ENCODE measurements around the gene NAMPT. TPM values are rescaled to one million over a fixed set of nuclear protein-coding genes. Genes with fewer than 3 reads are reported as not detected.

The NAMPT gene
- total RNA-seq, 1 donor: 1,699 TPM

DNA sequence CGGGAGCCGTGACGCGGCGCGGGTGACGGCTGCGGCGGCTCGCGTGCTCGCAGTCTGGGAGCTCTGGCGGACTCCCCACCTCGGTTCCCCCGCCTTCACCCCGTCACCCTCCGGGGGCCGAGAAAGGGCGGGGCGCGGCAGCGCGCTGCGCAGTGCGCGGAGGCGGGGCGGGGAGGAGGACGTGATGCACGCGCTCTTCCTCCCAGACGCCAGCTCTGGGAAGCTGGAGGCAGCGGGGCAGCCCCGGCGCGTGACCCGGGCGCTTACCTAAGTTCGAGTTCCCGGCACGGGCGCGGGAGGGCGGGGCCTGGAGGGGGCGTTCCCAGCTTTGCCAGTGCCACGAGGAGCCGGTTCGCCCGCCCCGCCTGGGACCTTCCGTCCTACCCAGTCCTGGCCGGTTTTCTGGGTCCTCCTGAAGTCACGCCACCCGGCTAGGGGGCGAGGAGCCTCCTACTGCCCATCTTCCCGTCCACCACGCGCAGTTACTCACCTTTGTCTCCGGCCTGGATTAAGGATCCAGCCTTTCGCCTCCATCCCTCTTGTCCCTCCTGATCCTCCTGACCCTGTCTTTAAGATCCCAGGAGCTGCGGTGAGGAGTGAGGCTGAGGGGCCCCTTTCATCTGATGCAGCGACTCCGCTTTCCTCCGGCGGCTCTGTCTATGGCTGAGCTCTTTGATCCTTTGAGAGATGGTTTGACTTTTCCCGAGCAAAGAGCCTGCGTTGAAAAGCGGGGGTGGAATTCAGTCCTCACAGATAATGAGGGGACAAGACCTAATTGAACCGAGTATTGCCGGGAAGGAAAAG, 470 bp upstream of the NAMPT start:
- H3K4me3 ChIP-seq (ENCODE audit: low read length): peak overlapping the region; percentile 60
- no peaks in the 10 kb centered on the region for H3K27me3 ChIP-seq (ENCODE audit: insufficient read depth, low read length)
- H3K9me3 ChIP-seq (ENCODE audit: low read depth, low read length): no peaks in the 10 kb centered on the region
- H3K4me1 ChIP-seq (ENCODE audit: insufficient read depth, low read length): peaks cover 13% of the 10 kb centered on the region

GRCh38 chr7:106283831-106284713, 711 bp downstream of the NAMPT start:
- Histone ChIP-seq H3K27me3 (ENCODE audit: insufficient read depth, low read length) (no peaks in the 10 kb centered on the region), H3K4me1 (ENCODE audit: insufficient read depth, low read length) (peaks cover 18% of the 10 kb centered on the region), H3K4me3 (ENCODE audit: low read length) (peak overlapping the region; percentile 84), H3K9me3 (ENCODE audit: low read depth, low read length) (no peaks in the 10 kb centered on the region)

GRCh38 chr7:106283501-106283830, 1.3 kb downstream of the NAMPT start:
- peaks cover 18% of the 10 kb centered on the region for H3K4me1 ChIP-seq (ENCODE audit: insufficient read depth, low read length)
- peak overlapping the region; percentile 84 for H3K4me3 ChIP-seq (ENCODE audit: low read length)
- H3K27me3 ChIP-seq (ENCODE audit: insufficient read depth, low read length): no peaks in the 10 kb centered on the region
- H3K9me3 ChIP-seq (ENCODE audit: low read depth, low read length): no peaks in the 10 kb centered on the region

DNA sequence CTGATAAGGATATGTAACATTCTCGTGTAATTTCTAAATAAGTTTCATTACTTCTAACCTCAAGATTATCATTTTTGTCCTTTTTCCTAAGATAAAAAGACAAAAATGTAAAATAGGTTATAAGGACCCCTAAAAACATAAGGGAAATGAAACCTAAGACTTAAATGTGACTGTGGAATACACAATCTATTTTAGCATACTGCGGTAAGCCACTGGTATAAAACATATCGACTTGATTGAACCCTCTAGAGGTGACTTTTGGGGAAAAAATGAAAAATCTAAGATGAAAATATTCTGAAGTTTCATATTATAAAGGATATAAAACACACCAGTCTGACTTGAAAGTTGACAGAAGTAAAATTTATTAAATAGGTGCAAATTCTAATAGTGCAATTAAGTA, 1.9 kb downstream of the NAMPT start:
- no peaks in the 10 kb centered on the region for H3K9me3 ChIP-seq (ENCODE audit: low read depth, low read length)
- no peaks in the 10 kb centered on the region for H3K27me3 ChIP-seq (ENCODE audit: insufficient read depth, low read length)
- peaks cover 18% of the 10 kb centered on the region for H3K4me1 ChIP-seq (ENCODE audit: insufficient read depth, low read length)
- H3K4me3 ChIP-seq (ENCODE audit: low read length): peak overlapping the region; percentile 84

DNA sequence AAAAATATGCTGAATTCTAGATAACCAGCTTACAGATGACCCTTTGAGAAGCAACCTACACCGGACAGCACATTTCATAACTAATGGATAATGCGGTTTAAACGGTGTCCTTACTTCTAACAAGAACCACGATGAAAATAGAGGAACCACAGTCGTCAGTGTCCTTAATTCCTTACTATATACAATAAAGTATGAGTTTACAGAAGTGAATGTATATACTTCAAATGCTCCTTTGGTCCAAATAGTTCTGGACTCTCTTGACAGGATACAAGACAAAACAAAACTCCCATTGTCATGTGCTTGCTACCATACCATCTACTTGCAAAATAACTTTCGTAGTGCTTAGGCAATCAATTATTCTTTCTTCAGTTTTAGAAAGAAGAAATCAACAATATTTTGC, 2.4 kb downstream of the NAMPT start:
- H3K4me3 ChIP-seq (ENCODE audit: low read length): peak overlapping the region; percentile 84
- no peaks in the 10 kb centered on the region for H3K27me3 ChIP-seq (ENCODE audit: insufficient read depth, low read length)
- peaks cover 18% of the 10 kb centered on the region for H3K4me1 ChIP-seq (ENCODE audit: insufficient read depth, low read length)
- H3K9me3 ChIP-seq (ENCODE audit: low read depth, low read length): no peaks in the 10 kb centered on the region

DNA sequence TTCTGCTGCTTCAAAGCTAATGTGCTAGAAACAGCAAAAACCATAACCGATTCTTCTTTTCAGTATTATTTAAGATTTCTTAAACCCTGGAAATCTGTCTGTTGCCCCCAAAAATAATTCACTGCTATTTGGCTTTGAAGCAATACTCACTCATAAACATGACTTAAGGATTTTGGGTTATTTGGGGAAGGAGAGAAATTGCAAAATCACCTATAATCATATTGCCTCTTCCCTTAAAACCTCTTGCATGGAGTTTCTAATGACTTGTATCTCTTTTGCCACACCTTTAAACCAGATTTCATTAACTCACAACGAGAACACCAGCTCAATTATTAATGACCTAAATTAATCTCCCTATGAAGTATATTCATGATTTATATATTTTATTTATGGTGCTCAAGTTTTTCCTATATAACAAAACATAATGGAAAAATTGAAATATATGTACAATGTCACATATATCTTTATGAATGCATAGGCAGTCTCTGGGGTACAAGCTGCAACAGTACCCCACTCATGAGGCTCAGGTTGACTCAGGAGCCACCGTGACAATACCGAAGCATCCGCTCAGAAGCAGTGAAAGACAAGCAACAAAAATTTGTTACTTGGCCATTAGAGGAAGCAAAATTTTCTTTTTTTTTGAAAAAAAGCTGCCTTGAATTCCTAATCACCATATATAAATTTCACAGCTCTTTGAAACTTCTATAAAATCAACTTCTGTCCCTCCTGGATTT, 3.0 kb downstream of the NAMPT start:
- Histone ChIP-seq H3K4me3 (ENCODE audit: low read length) (peak overlapping the region; percentile 84), H3K9me3 (ENCODE audit: low read depth, low read length) (no peaks in the 10 kb centered on the region), H3K4me1 (ENCODE audit: insufficient read depth, low read length) (peaks cover 18% of the 10 kb centered on the region), H3K27me3 (ENCODE audit: insufficient read depth, low read length) (no peaks in the 10 kb centered on the region)

DNA sequence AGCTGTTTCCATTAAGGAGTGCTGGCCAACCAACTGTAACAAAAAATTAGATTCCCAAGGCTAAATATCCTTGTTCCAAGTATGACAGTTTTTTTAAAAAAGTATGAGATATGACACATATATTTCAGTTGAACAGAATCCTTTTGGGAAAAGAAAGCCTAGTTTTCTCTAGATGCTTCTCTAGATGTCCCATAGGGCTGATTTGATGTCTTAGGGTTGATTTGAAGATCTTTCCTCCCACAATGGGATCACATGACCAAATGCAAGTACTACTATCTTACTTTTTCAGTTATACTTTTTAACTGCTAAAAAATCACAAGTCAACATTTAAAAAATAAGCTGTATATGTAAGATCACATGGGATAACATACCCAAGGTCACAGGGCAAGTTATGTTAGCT, 3.7 kb downstream of the NAMPT start:
- Histone ChIP-seq H3K4me3 (ENCODE audit: low read length) (peak overlapping the region; percentile 84), H3K4me1 (ENCODE audit: insufficient read depth, low read length) (peaks cover 17% of the 10 kb centered on the region), H3K9me3 (ENCODE audit: low read depth, low read length) (no peaks in the 10 kb centered on the region), H3K27me3 (ENCODE audit: insufficient read depth, low read length) (no peaks in the 10 kb centered on the region)

DNA sequence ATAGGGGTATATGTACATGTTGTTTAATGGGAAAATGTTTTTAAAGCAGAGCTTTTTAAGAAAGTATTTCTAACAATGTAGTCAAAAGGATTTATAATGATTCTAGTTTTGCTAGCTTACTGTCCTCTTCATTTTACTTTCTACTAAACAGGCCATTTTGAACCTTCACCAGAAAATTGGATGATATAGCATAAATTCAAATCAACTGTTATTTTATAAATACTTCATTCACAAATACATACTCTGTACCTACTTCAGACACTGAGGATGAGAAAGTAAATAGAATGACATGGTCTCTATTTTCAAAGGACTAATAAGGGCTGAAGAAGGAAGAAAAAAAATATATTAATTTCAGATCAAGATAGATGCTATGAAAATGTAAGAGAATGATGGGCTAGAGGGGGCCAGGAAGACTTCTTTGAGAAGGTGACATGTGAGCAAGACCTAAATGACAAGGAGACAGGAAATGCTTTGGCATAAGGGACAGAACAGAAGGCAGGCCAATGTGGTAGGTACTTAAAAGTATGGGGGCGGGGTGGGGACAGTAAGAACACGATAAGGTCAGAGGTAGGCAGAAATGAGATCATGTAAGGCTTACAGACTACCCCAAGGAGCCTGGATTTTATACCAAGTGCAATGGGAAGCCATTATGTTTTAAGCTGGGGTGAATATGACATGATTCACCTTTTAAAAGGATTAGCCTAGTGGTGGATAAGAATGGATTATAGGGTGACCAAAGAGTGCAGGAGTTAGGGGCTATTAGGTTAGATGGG, 5.2 kb downstream of the NAMPT start:
- peaks cover 8% of the 10 kb centered on the region for H3K4me1 ChIP-seq (ENCODE audit: insufficient read depth, low read length)
- H3K27me3 ChIP-seq (ENCODE audit: insufficient read depth, low read length): no peaks in the 10 kb centered on the region
- H3K9me3 ChIP-seq (ENCODE audit: low read depth, low read length): no peaks in the 10 kb centered on the region
- H3K4me3 ChIP-seq (ENCODE audit: low read length): peak overlapping the region; percentile 11

DNA sequence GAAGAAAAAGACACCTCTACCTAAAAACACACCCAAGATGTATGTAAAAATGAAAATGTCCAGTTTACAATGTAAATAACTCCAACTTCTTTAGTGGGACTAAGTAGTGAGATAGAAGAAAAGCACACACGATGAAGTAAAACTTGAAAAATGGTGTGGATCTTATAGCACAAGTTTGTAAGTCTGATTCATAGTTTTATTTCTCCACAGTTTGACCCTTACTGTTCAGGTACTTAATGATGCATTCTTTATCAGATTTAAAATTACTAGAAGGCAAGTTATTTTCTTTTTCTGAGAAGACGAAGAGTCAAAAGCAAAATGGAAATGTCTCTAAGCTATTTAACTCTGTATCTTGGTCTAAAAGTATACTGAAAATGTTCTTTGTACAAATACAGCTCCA, 6.1 kb downstream of the NAMPT start:
- no peak overlapping the region for H3K4me3 ChIP-seq (ENCODE audit: low read length)
- H3K27me3 ChIP-seq (ENCODE audit: insufficient read depth, low read length): no peaks in the 10 kb centered on the region
- no peaks in the 10 kb centered on the region for H3K9me3 ChIP-seq (ENCODE audit: low read depth, low read length)
- peaks cover 8% of the 10 kb centered on the region for H3K4me1 ChIP-seq (ENCODE audit: insufficient read depth, low read length)

DNA sequence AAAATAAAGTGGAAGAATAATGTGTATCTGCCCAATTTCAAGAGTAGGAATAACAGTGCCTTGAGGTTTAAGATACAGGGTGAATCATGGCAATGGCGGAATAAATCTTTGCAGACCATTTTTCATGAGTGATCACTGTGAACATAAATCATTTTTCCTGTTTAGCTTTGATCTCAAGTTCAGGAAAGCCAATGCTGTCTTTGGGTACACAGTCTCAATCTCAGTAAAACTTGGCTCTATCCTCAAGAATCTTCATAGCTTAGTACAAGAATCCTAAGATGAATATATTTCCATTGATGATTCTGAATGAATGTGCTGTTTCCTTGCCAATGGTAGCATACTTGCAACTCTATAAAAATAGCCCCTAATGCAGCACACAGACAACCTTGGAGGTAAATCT, 6.8 kb downstream of the NAMPT start:
- Histone ChIP-seq H3K4me1 (ENCODE audit: insufficient read depth, low read length) (peaks cover 8% of the 10 kb centered on the region), H3K9me3 (ENCODE audit: low read depth, low read length) (no peaks in the 10 kb centered on the region), H3K4me3 (ENCODE audit: low read length) (no peak overlapping the region), H3K27me3 (ENCODE audit: insufficient read depth, low read length) (no peaks in the 10 kb centered on the region)

DNA sequence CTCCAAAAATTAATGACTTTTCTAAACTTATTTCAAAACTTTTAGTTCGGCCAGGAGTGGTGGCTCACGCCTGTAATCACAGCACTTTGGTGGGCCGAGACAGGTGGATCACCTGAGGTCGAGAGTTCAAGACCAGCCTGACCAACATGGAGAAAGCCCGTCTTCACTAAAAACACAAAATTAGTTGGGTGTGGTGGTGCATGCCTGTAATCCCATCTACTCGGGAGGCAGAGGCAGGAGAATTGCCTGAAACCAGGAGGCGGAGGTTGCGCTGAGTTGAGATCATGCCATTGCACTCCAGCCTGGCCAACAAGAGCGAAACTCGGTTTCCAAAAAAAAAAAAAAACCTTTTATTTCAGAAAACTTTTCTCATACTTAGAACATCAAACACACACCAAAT, 8.3 kb downstream of the NAMPT start:
- Histone ChIP-seq H3K27me3 (ENCODE audit: insufficient read depth, low read length) (no peaks in the 10 kb centered on the region), H3K4me1 (ENCODE audit: insufficient read depth, low read length) (peaks cover 5% of the 10 kb centered on the region), H3K4me3 (ENCODE audit: low read length) (no peak overlapping the region), H3K9me3 (ENCODE audit: low read depth, low read length) (no peaks in the 10 kb centered on the region)

- Histone ChIP-seq H3K27me3 (ENCODE audit: insufficient read depth, low read length) (no peaks in the 10 kb centered on the region), H3K9me3 (ENCODE audit: low read depth, low read length) (no peaks in the 10 kb centered on the region), H3K4me3 (ENCODE audit: low read length) (no peak overlapping the region), H3K4me1 (ENCODE audit: insufficient read depth, low read length) (no peaks in the 10 kb centered on the region)
Observed at GRCh38 chr7:106273009-106273668, 11.6 kb downstream of the NAMPT start.

DNA sequence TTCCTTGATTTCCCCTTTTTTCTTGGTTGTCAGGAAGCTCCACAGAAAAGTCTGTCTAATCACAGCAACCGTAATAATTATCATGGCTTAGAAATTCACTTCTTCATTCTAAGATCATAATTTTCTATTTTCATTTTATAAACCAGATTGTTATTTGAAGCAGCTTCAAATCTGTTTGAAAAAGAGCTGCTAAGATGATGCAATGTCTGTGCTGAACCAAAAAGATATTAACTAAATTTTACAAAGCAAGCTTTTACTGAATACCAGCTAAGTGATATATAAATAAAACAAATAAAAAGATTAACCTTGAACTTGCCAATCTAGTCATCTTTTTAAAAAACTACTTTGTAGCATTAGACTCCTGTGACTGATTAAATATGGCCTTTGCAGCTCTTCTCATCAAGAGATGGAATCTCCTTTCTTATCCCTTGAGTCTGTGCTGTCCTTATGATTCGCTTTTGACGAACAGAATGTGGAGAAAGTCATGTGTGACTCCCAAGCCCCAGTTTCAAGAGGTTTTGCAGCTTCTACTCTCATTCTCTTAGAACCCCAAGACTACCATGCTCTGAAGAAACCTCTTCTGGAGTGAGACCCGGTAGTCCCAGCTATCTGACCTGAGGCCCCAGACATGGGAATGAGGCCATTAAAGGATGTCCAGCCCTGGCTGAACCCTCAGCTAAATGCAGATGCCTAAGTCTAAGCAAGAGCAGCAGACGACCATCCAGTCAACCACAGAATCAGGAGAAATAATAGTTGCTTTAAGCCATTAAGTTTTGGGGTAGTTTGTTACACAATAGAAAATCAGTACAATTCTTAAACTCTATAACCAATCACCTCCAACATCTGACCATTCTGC, 14.4 kb downstream of the NAMPT start:
- Histone ChIP-seq H3K4me3 (ENCODE audit: low read length) (no peak overlapping the region), H3K27me3 (ENCODE audit: insufficient read depth, low read length) (no peaks in the 10 kb centered on the region), H3K4me1 (ENCODE audit: insufficient read depth, low read length) (no peaks in the 10 kb centered on the region), H3K9me3 (ENCODE audit: low read depth, low read length) (no peaks in the 10 kb centered on the region)

Measured in mononuclear cell (primary cell).